ENCODE measurements around the gene UCP3. TPM values are rescaled to one million over a fixed set of nuclear protein-coding genes. Genes with fewer than 3 reads are reported as not detected.

Gene UCP3
- polyA plus RNA-seq, 1 experiment = 0.77 TPM

- Histone ChIP-seq H3K4me3 (ENCODE audit: low read depth, low read length) (peak overlapping the region; percentile 67), H3K36me3 (ENCODE audit: control insufficient read depth, insufficient read depth, low read length) (no peaks in the 10 kb centered on the region), H3K27me3 (ENCODE audit: control insufficient read depth, insufficient read depth, low read length) (no peaks in the 10 kb centered on the region)
- no peak for DNase-seq (ENCODE audit: low read depth)
- ChIA-PET POLR2A (no interaction called here), CTCF (interaction anchor here (0.9 kb wide), 1 partner anchor 21 kb away, joined by 3 read pairs; no protein-coding TSS in a partner anchor)
- TF ChIP-seq CTCF (IDR thresholded peaks at IDR 0.05; ENCODE audit: insufficient read depth, low read depth, low read length) = no peak
These were observed 24.9 kb downstream of the UCP3 start for GRCh38 chr11:73983741-73984538.

GRCh38 chr11:73982990-73983740 lies 25.7 kb downstream of the UCP3 start:
- TF ChIP-seq CTCF (IDR thresholded peaks at IDR 0.05; ENCODE audit: insufficient read depth, low read depth, low read length) = no peak
- ChIA-PET POLR2A (interaction anchor here (0.6 kb wide), 1 partner anchor 627 kb away, joined by 3 read pairs; no protein-coding TSS in a partner anchor), CTCF (interaction anchor here (0.9 to 1.3 kb wide), 2 partner anchors 20 to 22 kb away, joined by 3 read pairs; no protein-coding TSS in a partner anchor)
- DNase-seq (ENCODE audit: low read depth) = peak; percentile 56
- H3K27me3 ChIP-seq (ENCODE audit: control insufficient read depth, insufficient read depth, low read length) = no peaks in the 10 kb centered on the region
- no peaks in the 10 kb centered on the region for H3K36me3 ChIP-seq (ENCODE audit: control insufficient read depth, insufficient read depth, low read length)
- H3K4me3 ChIP-seq (ENCODE audit: low read depth, low read length) = peak overlapping the region; percentile 67

GRCh38 chr11:73982595-73982989 lies 26.3 kb downstream of the UCP3 start, which contains the start of gene UCP2:
Gene UCP2 (minus strand): TSS chr11:73982843. CDS start chr11:73978378, 4,465 bp downstream.
- POLR2A ChIA-PET = interaction anchor here (0.6 kb wide), 1 partner anchor 627 kb away, joined by 3 read pairs; no protein-coding TSS in a partner anchor
- no peak for TF ChIP-seq CTCF (IDR thresholded peaks at IDR 0.05; ENCODE audit: insufficient read depth, low read depth, low read length)
- CTCF ChIA-PET = interaction anchor here (0.9 to 1.3 kb wide), 2 partner anchors 10 to 19 kb away, joined by 3 to 4 read pairs; no protein-coding TSS in a partner anchor
- Histone ChIP-seq H3K27me3 (ENCODE audit: control insufficient read depth, insufficient read depth, low read length) (no peaks in the 10 kb centered on the region), H3K36me3 (ENCODE audit: control insufficient read depth, insufficient read depth, low read length) (no peaks in the 10 kb centered on the region), H3K4me3 (ENCODE audit: low read depth, low read length) (peak within 1 kb of the TSS; percentile 67)
- no peak for DNase-seq (ENCODE audit: low read depth)

- no peak overlapping the region for H3K4me3 ChIP-seq (ENCODE audit: low read depth, low read length)
- ChIA-PET CTCF (interaction anchor here (0.9 to 3.3 kb wide), 3 partner anchors 8 to 469 kb away, joined by 4 to 22 read pairs (median 6); no protein-coding TSS in a partner anchor), POLR2A (no interaction called here)
These were observed 27.7 kb downstream of the UCP3 start for GRCh38 chr11:73981051-73981805.

More at GRCh38 chr11:73981051-73981805, 27.7 kb downstream of the UCP3 start:
- DNase-seq (ENCODE audit: low read depth) = no peak
- Histone ChIP-seq H3K27me3 (ENCODE audit: control insufficient read depth, insufficient read depth, low read length) (no peaks in the 10 kb centered on the region), H3K36me3 (ENCODE audit: control insufficient read depth, insufficient read depth, low read length) (no peaks in the 10 kb centered on the region; the same call in 1 of the 2 replicates)
- TF ChIP-seq CTCF (IDR thresholded peaks at IDR 0.05; ENCODE audit: insufficient read depth, low read depth, low read length) = no peak
